Measurements from ENCODE around the gene AFG1L. TPM values are rescaled to one million over a fixed set of nuclear protein-coding genes. Genes with fewer than 3 reads are reported as not detected.

AFG1L gene
- total RNA-seq, 1 donor from 2014 or later, result 12.6 TPM

- ATAC-seq (ENCODE audit: poor library complexity) (no peak), DNase-seq (no peak)
- intact Hi-C loops (cut with DNase I), result no loop called here
These were observed 178.3 kb downstream of the AFG1L start for GRCh38 chr6:108473197-108473596.

GRCh38 chr6:108476376-108476775 lies 181.5 kb downstream of the AFG1L start:
- no peak for DNase-seq
- intact Hi-C loops (cut with DNase I), result no loop called here

GRCh38 chr6:108476847-108477430 lies 182.1 kb downstream of the AFG1L start:
- ATAC-seq (ENCODE audit: poor library complexity) (no peak), DNase-seq (no peak)
- intact Hi-C loops (cut with DNase I), result no loop called here

More at GRCh38 chr6:108476376-108476775, 181.5 kb downstream of the AFG1L start:
- no peak for ATAC-seq (ENCODE audit: poor library complexity)

GRCh38 chr6:108482559-108482958 lies 187.7 kb downstream of the AFG1L start:
- intact Hi-C loops (cut with DNase I), result no loop called here
- DNase-seq, result no peak
- no peak for ATAC-seq (ENCODE audit: poor library complexity)

GRCh38 chr6:108484016-108484415 lies 189.2 kb downstream of the AFG1L start:
- ATAC-seq (ENCODE audit: poor library complexity) (no peak), DNase-seq (no peak)
- intact Hi-C loops (cut with DNase I), result no loop called here

- DNase-seq (no peak), ATAC-seq (ENCODE audit: poor library complexity) (no peak)
- intact Hi-C loops (cut with DNase I), result loop anchor here (10.0 kb wide), 1 partner anchor 375 kb away; no protein-coding TSS in a partner anchor
These were observed 194.8 kb downstream of the AFG1L start for GRCh38 chr6:108489699-108490098.

- no peak for DNase-seq
- intact Hi-C loops (cut with DNase I), result loop anchor here (10.0 kb wide), 1 partner anchor 377 kb away; no protein-coding TSS in a partner anchor
- no peak for ATAC-seq (ENCODE audit: poor library complexity)
These were observed 197.4 kb downstream of the AFG1L start for GRCh38 chr6:108492131-108492766.

GRCh38 chr6:108494434-108494833 lies 199.6 kb downstream of the AFG1L start:
- ATAC-seq (ENCODE audit: poor library complexity), result no peak
- no peak for DNase-seq
- intact Hi-C loops (cut with DNase I), result loop anchor here (10.0 kb wide), 1 partner anchor 380 kb away; no protein-coding TSS in a partner anchor

- DNase-seq (no peak), ATAC-seq (ENCODE audit: poor library complexity) (no peak)
- intact Hi-C loops (cut with DNase I), result loop anchor here (10.0 kb wide), 1 partner anchor 383 kb away; no protein-coding TSS in a partner anchor
These were observed 203.0 kb downstream of the AFG1L start for GRCh38 chr6:108497883-108498282.

GRCh38 chr6:108501559-108501958 lies 206.7 kb downstream of the AFG1L start:
- intact Hi-C loops (cut with DNase I), result no loop called here
- no peak for ATAC-seq (ENCODE audit: poor library complexity)
- DNase-seq, result no peak

- no peak for DNase-seq
- intact Hi-C loops (cut with DNase I), result no loop called here
- no peak for ATAC-seq (ENCODE audit: poor library complexity)
These were observed 208.0 kb downstream of the AFG1L start for GRCh38 chr6:108502832-108503231.

- intact Hi-C loops (cut with DNase I), result no loop called here
- ATAC-seq (ENCODE audit: poor library complexity), result no peak
These were observed 212.5 kb downstream of the AFG1L start for GRCh38 chr6:108507316-108507715.

GRCh38 chr6:108510461-108511319 lies 215.8 kb downstream of the AFG1L start:
- no peak for ATAC-seq (ENCODE audit: poor library complexity)
- no peak for DNase-seq
- intact Hi-C loops (cut with DNase I), result no loop called here

More at GRCh38 chr6:108507316-108507715, 212.5 kb downstream of the AFG1L start:
- no peak for DNase-seq

GRCh38 chr6:108518714-108519576 lies 224.1 kb downstream of the AFG1L start:
- ATAC-seq (ENCODE audit: poor library complexity) (no peak), DNase-seq (no peak)
- intact Hi-C loops (cut with DNase I), result no loop called here

GRCh38 chr6:108521616-108522107 lies 226.8 kb downstream of the AFG1L start:
- ATAC-seq (ENCODE audit: poor library complexity) (no peak), DNase-seq (no peak)
- intact Hi-C loops (cut with DNase I), result loop anchor here (10.0 kb wide), 1 partner anchor 407 kb away; no protein-coding TSS in a partner anchor

GRCh38 chr6:108523697-108524096 lies 228.8 kb downstream of the AFG1L start:
- no peak for DNase-seq
- ATAC-seq (ENCODE audit: poor library complexity), result no peak
- intact Hi-C loops (cut with DNase I), result loop anchor here (10.0 kb wide), 1 partner anchor 409 kb away; no protein-coding TSS in a partner anchor

GRCh38 chr6:108524528-108525248 lies 229.8 kb downstream of the AFG1L start:
- ATAC-seq (ENCODE audit: poor library complexity) (no peak), DNase-seq (no peak)

More at GRCh38 chr6:108524528-108525248, 229.8 kb downstream of the AFG1L start:
- intact Hi-C loops (cut with DNase I), result loop anchor here (5.0 to 10.0 kb wide), 2 partner anchors 410 to 542 kb away; no protein-coding TSS in a partner anchor

Data from Right ventricle myocardium superior (tissue), 1 donor.